Activated naive CD8-positive, alpha-beta T cell treated with anti-CD3 and anti-CD28 coated beads, Interleukin-2, amount 10 ng/mL, durations not matched to agents 7 days and 5 days (primary cell): Measurements from ENCODE around the gene PLD4. TPM values are rescaled to one million over a fixed set of nuclear protein-coding genes. Genes with fewer than 3 reads are reported as not detected.

ENCODE experiments used
- ATAC-seq: fragments of 150-1000 bp; cut with Tn5 transposase; one replicate; pipeline ENCODE4 v1.10.0; 2021; ENCODE audit warnings: low read depth, moderate library complexity
- POLR2A ChIA-PET: fragments of 350-600 bp; sonication (Branson Sonifier 250); formaldehyde crosslinking; loops from one replicate; lab custom pipeline; 2021; ENCODE audit warnings: antibody characterized with exemption; lab: Charles Lee
- DNase-seq: peaks from one replicate; pipeline ENCODE4 v3.0.0; 2021
- H3K27ac Mint-ChIP-seq: one replicate; pipeline ENCODE4 v1.8.0; 2022; ENCODE audit warnings: mild to moderate bottlenecking, mixed read lengths
- H3K27me3 Mint-ChIP-seq: one replicate; pipeline ENCODE4 v1.8.0; 2022; ENCODE audit warnings: mild to moderate bottlenecking, moderate library complexity, mixed read lengths
- H3K36me3 Mint-ChIP-seq: one replicate; pipeline ENCODE4 v1.8.0; 2021; ENCODE audit warnings: mild to moderate bottlenecking, mixed read lengths
- H3K4me1 Mint-ChIP-seq: one replicate; pipeline ENCODE4 v1.8.0; 2021; ENCODE audit warnings: mixed read lengths
- H3K4me3 Mint-ChIP-seq: one replicate; pipeline ENCODE4 v1.8.0; 2022; ENCODE audit warnings: mild to moderate bottlenecking, moderate library complexity, mixed read lengths
- H3K9me3 Mint-ChIP-seq: one replicate; pipeline ENCODE4 v1.8.0; 2021; ENCODE audit warnings: mixed read lengths
- total RNA-seq, 2 experiments: library from RNA; stranded (reverse); gene quantifications; one replicate each; pipeline ENCODE4 v1.2.3, GENCODE V29; 2021

Gene PLD4
- total RNA-seq, 2 experiments from 2014 or later: 0.06 TPM; not detected in 1

GRCh38 chr14:104974146-104974541 lies 49.5 kb downstream of the PLD4 start:
- H3K27me3 Mint-ChIP-seq: peaks cover 24% of the 10 kb centered on the region
- peaks cover 8% of the 10 kb centered on the region for H3K4me1 Mint-ChIP-seq
- ATAC-seq (no peak), DNase-seq (no peak)
- H3K4me3 Mint-ChIP-seq: no peak overlapping the region
- H3K9me3 Mint-ChIP-seq: no peaks in the 10 kb centered on the region
- POLR2A ChIA-PET: no interaction called here
- no peak overlapping the region for H3K27ac Mint-ChIP-seq
- no peaks in the 10 kb centered on the region for H3K36me3 Mint-ChIP-seq

DNA sequence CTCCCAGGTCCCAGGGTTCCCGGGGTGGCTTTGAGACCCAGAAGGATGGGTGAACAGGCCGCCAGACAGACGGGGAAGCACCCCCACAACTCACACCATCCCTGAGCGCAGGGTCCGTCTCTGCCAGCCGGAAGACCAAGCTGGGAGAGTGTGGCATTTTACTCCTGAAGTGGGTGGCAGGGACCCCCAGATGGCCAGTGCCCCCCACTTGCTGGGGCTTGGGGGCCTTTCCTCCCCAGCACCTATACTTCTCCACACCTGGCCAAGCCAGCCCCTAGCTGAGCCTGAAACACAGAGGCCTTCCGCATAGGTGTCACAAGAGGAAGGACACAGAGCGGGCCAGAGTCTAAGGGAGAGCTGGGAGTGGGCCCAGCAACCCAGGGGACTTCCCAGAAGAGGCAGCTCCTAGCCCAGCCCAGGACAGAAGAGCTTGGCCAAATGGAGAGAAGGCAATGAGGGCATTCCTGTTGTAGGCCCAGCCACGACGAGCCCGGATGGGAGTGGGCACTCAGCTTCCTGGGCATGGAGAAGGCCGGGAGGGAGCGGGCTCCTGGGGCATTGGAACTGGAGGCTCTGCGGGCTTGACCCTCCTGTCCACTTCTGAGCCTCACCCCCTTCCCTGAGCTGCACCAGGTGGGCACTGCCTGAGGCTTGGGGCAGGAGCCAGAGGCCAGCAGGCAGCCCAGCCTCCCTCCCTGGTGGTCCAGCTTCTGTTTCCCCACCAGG lies 50.1 kb downstream of the PLD4 start:
- Mint-ChIP-seq H3K27me3 (peaks cover 29% of the 10 kb centered on the region), H3K4me1 (peaks cover 10% of the 10 kb centered on the region), H3K27ac (no peak overlapping the region), H3K9me3 (no peaks in the 10 kb centered on the region), H3K36me3 (no peaks in the 10 kb centered on the region), H3K4me3 (no peak overlapping the region)
- DNase-seq (no peak), ATAC-seq (no peak)
- POLR2A ChIA-PET: interaction anchor here (0.7 kb wide), 1 partner anchor 71 kb away, joined by 4 read pairs; no protein-coding TSS in a partner anchor

- H3K27me3 Mint-ChIP-seq: peaks cover 30% of the 10 kb centered on the region
- no peaks in the 10 kb centered on the region for H3K36me3 Mint-ChIP-seq
- H3K4me3 Mint-ChIP-seq: no peak overlapping the region
- DNase-seq (no peak), ATAC-seq (peak; percentile 17)
- no peaks in the 10 kb centered on the region for H3K9me3 Mint-ChIP-seq
- POLR2A ChIA-PET: interaction anchor here (1.2 kb wide), 1 partner anchor 43 kb away, joined by 3 read pairs; no protein-coding TSS in a partner anchor
- no peak overlapping the region for H3K27ac Mint-ChIP-seq
- H3K4me1 Mint-ChIP-seq: peaks cover 11% of the 10 kb centered on the region
Observed at GRCh38 chr14:104975481-104976197, 51.0 kb downstream of the PLD4 start.

DNA sequence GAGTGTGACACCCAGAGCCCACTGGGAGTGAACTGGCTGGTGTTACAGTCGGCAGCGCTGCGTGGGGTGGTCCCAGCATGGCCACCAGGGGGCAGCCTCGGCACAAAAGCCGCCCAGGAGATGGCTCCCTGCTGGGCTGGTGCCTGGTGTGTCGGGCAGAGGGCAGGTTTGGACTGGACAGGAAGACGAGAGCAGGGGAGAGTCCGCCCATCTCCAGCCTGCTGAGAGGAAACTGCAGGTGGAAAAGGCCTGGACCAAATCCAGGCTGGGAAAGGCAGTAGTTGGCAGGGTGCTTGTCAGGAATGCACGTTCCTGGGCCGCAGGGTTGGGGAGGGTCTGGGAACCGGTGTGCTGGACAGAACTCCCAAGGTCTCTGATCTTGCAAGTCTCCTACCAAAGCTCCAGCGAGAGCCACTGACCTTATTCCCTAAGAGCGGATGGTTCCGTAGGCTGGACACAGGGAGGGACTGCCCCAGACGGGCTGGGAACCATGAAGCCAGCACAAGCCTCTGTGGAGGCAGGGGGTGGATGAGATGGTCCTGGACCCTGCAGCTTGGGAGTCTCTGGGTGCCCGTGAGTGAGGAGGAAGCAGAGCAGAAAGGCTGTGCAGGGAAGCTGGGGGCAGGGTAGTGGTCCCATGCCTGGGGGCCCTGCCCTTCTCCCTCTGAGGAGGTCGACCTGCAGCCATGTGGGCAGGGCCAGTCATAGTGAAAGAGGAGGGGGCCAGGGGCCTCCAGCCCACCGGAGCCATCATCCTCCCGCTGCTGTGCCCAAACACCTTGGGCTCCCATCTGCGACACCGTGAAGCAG lies 51.7 kb downstream of the PLD4 start:
- POLR2A ChIA-PET: interaction anchor here (0.6 to 1.2 kb wide), 2 partner anchors 42 to 68 kb away, joined by 3 read pairs; no protein-coding TSS in a partner anchor
- ATAC-seq: peak; percentile 84

GRCh38 chr14:104977008-104977680 lies 52.5 kb downstream of the PLD4 start:
- peak overlapping the region; percentile 44 for H3K4me3 Mint-ChIP-seq
- H3K27me3 Mint-ChIP-seq: peaks cover 30% of the 10 kb centered on the region
- DNase-seq: peak; percentile 34
- H3K9me3 Mint-ChIP-seq: no peaks in the 10 kb centered on the region
- H3K36me3 Mint-ChIP-seq: no peaks in the 10 kb centered on the region
- POLR2A ChIA-PET: interaction anchor here (0.6 to 1.2 kb wide), 2 partner anchors 41 to 68 kb away, joined by 3 read pairs; no protein-coding TSS in a partner anchor
- peaks cover 11% of the 10 kb centered on the region for H3K4me1 Mint-ChIP-seq
- no peak overlapping the region for H3K27ac Mint-ChIP-seq
- no peak for ATAC-seq

More for the DNA sequence above, 51.7 kb downstream of the PLD4 start:
- peaks cover 30% of the 10 kb centered on the region for H3K27me3 Mint-ChIP-seq
- peak; percentile 92 for DNase-seq
- H3K27ac Mint-ChIP-seq: no peak overlapping the region
- peaks cover 11% of the 10 kb centered on the region for H3K4me1 Mint-ChIP-seq
- no peaks in the 10 kb centered on the region for H3K9me3 Mint-ChIP-seq
- H3K36me3 Mint-ChIP-seq: no peaks in the 10 kb centered on the region
- H3K4me3 Mint-ChIP-seq: peak overlapping the region; percentile 15

GRCh38 chr14:104977681-104978653 lies 53.3 kb downstream of the PLD4 start, which contains the start of gene AHNAK2:
Gene AHNAK2 (minus strand): TSS chr14:104978374. CDS start chr14:104978237, 137 bp downstream.
- H3K27me3 Mint-ChIP-seq: peaks cover 30% of the 10 kb centered on the region
- H3K9me3 Mint-ChIP-seq: no peaks in the 10 kb centered on the region
- DNase-seq (peak; percentile 65), ATAC-seq (peak; percentile 59)
- POLR2A ChIA-PET: no interaction called here
- H3K4me1 Mint-ChIP-seq: peaks cover 11% of the 10 kb centered on the region
- H3K4me3 Mint-ChIP-seq: peak within 1 kb of the TSS; percentile 77
- no peak within 1 kb of the TSS for H3K27ac Mint-ChIP-seq
- H3K36me3 Mint-ChIP-seq: no peaks in the 10 kb centered on the region

DNA sequence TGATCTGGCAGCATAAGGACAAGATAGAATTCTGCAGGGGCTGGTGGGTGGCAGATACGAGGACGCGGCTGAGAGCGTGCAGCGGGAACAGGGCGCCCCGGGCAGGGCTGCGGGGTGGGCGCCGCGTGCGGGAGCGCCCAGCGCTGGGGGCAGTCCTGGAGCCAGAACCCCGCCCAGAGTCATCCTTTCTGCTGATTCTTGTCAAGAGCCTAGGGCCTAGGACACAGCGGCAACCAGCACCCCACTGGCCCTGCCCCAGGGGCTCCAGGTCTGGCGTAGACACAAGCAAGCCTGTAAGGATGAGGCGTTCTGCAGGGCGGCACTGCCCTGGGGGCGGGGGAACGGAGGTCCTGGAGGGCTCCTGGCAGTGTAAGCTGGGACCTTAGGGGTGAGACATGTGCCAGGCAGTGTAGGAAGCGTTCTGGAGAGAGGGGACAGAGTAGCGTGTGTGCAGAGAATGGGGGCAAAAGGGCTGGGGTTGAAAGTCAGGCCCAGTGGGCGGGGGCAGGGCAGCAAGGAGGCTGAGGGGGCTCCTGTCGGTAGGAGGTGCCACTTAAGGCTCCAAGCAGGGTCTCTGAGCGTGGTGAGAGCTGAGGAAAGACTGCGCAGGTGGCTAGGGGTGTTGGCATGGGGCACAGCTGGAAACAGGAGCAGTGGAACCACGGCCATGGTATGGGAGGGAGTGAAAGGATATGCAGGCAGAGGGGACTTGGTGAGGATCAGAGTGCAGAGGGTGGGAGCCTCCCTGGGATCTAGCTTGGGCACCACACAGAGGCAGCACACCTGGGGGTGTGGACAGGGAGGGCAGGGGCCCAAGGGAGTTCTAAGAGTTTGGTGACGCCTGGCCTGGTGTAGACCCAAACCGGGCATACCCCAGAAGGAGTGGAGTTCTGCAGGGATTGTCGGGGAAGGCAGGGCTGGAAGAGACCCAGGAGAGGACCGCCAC lies 54.3 kb downstream of the PLD4 start:
- peaks cover 30% of the 10 kb centered on the region for H3K27me3 Mint-ChIP-seq
- H3K27ac Mint-ChIP-seq: no peak overlapping the region
- peaks cover 11% of the 10 kb centered on the region for H3K4me1 Mint-ChIP-seq
- no peaks in the 10 kb centered on the region for H3K9me3 Mint-ChIP-seq
- peak overlapping the region; percentile 25 for H3K4me3 Mint-ChIP-seq
- no peaks in the 10 kb centered on the region for H3K36me3 Mint-ChIP-seq
- POLR2A ChIA-PET: no interaction called here
- ATAC-seq: no peak
- DNase-seq: peak; percentile 31

- Mint-ChIP-seq H3K9me3 (no peaks in the 10 kb centered on the region), H3K27ac (no peak overlapping the region)
- POLR2A ChIA-PET: no interaction called here
Observed at GRCh38 chr14:104979758-104980610, 55.3 kb downstream of the PLD4 start.

GRCh38 chr14:104980611-104981531 lies 56.2 kb downstream of the PLD4 start:
- ATAC-seq (no peak), DNase-seq (no peak)
- H3K9me3 Mint-ChIP-seq: no peaks in the 10 kb centered on the region
- peaks cover 30% of the 10 kb centered on the region for H3K27me3 Mint-ChIP-seq
- H3K4me3 Mint-ChIP-seq: no peak overlapping the region
- H3K36me3 Mint-ChIP-seq: no peaks in the 10 kb centered on the region
- no peak overlapping the region for H3K27ac Mint-ChIP-seq
- peaks cover 9% of the 10 kb centered on the region for H3K4me1 Mint-ChIP-seq
- POLR2A ChIA-PET: interaction anchor here (1.3 kb wide), 1 partner anchor 40 kb away, joined by 4 read pairs; the partner anchor contains the start of gene CDCA4

More at GRCh38 chr14:104979758-104980610, 55.3 kb downstream of the PLD4 start:
- peaks cover 11% of the 10 kb centered on the region for H3K4me1 Mint-ChIP-seq
- no peak for ATAC-seq
- no peak for DNase-seq
- H3K27me3 Mint-ChIP-seq: peaks cover 30% of the 10 kb centered on the region
- H3K36me3 Mint-ChIP-seq: no peaks in the 10 kb centered on the region
- H3K4me3 Mint-ChIP-seq: no peak overlapping the region
